Lower lobe of right lung (tissue), 2 donors: Measurements from ENCODE around the gene PI4KB. TPM values are rescaled to one million over a fixed set of nuclear protein-coding genes. Genes with fewer than 3 reads are reported as not detected.

Experiments used
- ATAC-seq, 2 donors: fragments of 200-7000 bp; cut with Tn5 transposase; one replicate each; pipeline ENCODE4 v1.9.1; 2020 to 2022; ENCODE audit warnings: mild to moderate bottlenecking in 2 of 2, moderate library complexity in 2 of 2
- DNase-seq: peaks from one replicate; pipeline ENCODE4 v3.0.0-alpha.2; 2020
- H3K27ac ChIP-seq: fragments of 200-600 bp; one replicate; pipeline ENCODE4 v1.8.0; 2022
- H3K27me3 ChIP-seq: fragments of 200-600 bp; one replicate; pipeline ENCODE4 v1.8.0; 2022; ENCODE audit warnings: low read depth
- H3K36me3 ChIP-seq: fragments of 200-600 bp; one replicate; pipeline ENCODE4 v1.8.0; 2022; ENCODE audit warnings: mild to moderate bottlenecking
- H3K4me1 ChIP-seq: fragments of 200-600 bp; one replicate; pipeline ENCODE4 v1.8.0; 2022
- H3K4me3 ChIP-seq: fragments of 200-600 bp; one replicate; pipeline ENCODE4 v1.8.0; 2022; ENCODE audit warnings: mild to moderate bottlenecking
- H3K9me3 ChIP-seq: fragments of 200-600 bp; one replicate; pipeline ENCODE4 v1.8.0; 2022
- intact Hi-C: fragments of 100-400 bp; cut with DNase I; formaldehyde crosslinking; loops from one replicate; pipeline ENCODE4 v1.11.0; 2022
- total RNA-seq: library from RNA; stranded (reverse); fragmentation: NEBNext Ultra II Directional; extraction: Animal tissue kit (Norgen Biotek cat#: 25700); gene quantifications from one replicate; pipeline ENCODE4 v1.2.1, GENCODE V29; 2021
- TF ChIP-seq, protein P1 (sequence below): fragments of 200-600 bp; IDR thresholded peaks from one replicate; pipeline ENCODE4 v1.8.0; 2022; ENCODE audit warnings: antibody characterized with exemption, mild to moderate bottlenecking
- donor health status: DM: no; HTN: yes; CAD: no; lungs with severe emphysema.

Gene PI4KB
- total RNA-seq, 1 donor from 2014 or later: 66.0 TPM

DNA sequence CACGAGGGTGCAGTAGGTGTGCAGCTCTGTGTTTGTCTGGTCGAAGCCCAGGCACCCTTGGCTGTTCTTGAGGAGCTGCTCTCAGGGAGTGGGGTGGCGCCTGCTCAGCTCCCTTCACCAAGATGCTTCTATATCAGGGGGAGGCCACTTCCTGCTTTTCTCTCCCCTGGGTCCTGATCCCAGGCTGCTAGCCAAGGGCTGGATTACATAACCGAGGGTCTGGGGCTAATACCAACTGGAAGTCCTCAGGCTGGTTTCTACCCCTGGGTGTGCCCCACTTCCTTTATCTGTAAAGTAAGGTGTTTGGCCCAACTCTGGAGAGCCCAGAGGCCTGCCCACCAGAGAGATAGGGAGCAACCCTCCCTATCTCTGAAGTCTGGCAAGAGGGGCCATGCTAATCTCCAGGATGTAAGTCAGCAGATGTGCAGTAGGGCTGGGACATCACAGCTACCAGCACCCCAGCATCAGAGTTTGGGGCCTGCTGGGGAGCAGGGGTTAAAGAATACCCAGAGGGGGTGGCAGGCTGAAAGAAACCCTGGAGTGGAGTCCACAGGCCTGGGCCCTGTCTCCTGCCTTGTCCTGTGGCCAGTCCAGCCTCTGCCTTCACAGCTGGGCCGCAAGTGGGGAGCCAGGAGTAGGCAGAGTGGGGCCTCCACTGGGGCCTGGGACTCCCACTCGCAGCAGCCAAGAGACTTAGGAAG, 43.1 kb upstream of the PI4KB start:
- Histone ChIP-seq H3K4me3 (peak overlapping the region; percentile 70), H3K9me3 (no peaks in the 10 kb centered on the region), H3K36me3 (peaks cover 42% of the 10 kb centered on the region), H3K4me1 (peaks cover 49% of the 10 kb centered on the region), H3K27ac (peak overlapping the region; percentile 76), H3K27me3 (no peaks in the 10 kb centered on the region)
- intact Hi-C loops: no loop called here
- ATAC-seq: peak; percentile 31 to 48
- DNase-seq: peak; percentile 69
- TF ChIP-seq, protein P1, sequence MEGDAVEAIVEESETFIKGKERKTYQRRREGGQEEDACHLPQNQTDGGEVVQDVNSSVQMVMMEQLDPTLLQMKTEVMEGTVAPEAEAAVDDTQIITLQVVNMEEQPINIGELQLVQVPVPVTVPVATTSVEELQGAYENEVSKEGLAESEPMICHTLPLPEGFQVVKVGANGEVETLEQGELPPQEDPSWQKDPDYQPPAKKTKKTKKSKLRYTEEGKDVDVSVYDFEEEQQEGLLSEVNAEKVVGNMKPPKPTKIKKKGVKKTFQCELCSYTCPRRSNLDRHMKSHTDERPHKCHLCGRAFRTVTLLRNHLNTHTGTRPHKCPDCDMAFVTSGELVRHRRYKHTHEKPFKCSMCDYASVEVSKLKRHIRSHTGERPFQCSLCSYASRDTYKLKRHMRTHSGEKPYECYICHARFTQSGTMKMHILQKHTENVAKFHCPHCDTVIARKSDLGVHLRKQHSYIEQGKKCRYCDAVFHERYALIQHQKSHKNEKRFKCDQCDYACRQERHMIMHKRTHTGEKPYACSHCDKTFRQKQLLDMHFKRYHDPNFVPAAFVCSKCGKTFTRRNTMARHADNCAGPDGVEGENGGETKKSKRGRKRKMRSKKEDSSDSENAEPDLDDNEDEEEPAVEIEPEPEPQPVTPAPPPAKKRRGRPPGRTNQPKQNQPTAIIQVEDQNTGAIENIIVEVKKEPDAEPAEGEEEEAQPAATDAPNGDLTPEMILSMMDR: no peak

DNA sequence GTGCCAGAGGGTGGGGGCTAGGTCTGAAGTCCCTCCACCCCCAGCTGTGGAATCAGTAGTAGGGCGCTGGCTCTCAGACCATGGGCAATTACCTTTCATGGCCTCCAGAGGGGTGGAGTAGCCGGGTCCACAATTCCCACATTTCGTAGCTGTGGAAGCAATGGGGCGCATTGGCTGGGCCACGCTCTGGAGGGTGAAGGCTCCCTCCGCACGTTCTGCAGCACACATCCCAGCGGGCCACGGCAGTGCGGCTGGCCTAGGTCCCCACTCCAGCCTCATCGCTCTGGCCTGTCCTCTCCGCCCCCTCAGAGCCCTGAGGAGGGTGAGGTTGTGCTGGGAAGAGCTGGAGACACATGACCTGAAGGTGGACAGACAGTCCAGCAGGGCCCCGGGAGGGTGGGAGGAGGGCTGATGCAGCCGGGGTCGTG, 42.4 kb upstream of the PI4KB start:
- peak overlapping the region; percentile 70 for H3K4me3 ChIP-seq
- ATAC-seq (no peak), DNase-seq (no peak)
- intact Hi-C loops: no loop called here
- TF ChIP-seq, protein P1: no peak
- no peaks in the 10 kb centered on the region for H3K9me3 ChIP-seq
- peaks cover 49% of the 10 kb centered on the region for H3K4me1 ChIP-seq
- no peaks in the 10 kb centered on the region for H3K27me3 ChIP-seq
- H3K36me3 ChIP-seq: peaks cover 49% of the 10 kb centered on the region
- peak overlapping the region; percentile 76 for H3K27ac ChIP-seq

DNA sequence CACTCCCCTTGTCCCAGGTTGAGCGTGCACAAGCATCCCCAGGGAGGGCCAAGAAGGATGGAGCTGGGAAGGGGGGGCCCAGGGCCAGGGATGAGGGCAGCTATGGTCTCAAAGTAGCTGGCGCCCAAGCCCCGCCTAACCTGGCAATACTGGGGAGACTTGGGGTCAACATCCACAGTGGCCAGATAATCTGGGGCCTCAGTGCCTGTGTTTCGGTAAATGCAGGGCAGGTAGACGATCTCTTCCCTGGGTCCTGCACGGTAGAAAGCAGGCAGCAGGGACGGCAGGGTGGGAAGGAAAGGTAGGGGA, 42.0 kb upstream of the PI4KB start:
- intact Hi-C loops: no loop called here
- DNase-seq (no peak), ATAC-seq (no peak)
- Histone ChIP-seq H3K4me3 (peak overlapping the region; percentile 70), H3K27me3 (no peaks in the 10 kb centered on the region), H3K36me3 (peaks cover 53% of the 10 kb centered on the region), H3K4me1 (peaks cover 49% of the 10 kb centered on the region), H3K27ac (peak overlapping the region; percentile 76), H3K9me3 (no peaks in the 10 kb centered on the region)
- TF ChIP-seq, protein P1: no peak

DNA sequence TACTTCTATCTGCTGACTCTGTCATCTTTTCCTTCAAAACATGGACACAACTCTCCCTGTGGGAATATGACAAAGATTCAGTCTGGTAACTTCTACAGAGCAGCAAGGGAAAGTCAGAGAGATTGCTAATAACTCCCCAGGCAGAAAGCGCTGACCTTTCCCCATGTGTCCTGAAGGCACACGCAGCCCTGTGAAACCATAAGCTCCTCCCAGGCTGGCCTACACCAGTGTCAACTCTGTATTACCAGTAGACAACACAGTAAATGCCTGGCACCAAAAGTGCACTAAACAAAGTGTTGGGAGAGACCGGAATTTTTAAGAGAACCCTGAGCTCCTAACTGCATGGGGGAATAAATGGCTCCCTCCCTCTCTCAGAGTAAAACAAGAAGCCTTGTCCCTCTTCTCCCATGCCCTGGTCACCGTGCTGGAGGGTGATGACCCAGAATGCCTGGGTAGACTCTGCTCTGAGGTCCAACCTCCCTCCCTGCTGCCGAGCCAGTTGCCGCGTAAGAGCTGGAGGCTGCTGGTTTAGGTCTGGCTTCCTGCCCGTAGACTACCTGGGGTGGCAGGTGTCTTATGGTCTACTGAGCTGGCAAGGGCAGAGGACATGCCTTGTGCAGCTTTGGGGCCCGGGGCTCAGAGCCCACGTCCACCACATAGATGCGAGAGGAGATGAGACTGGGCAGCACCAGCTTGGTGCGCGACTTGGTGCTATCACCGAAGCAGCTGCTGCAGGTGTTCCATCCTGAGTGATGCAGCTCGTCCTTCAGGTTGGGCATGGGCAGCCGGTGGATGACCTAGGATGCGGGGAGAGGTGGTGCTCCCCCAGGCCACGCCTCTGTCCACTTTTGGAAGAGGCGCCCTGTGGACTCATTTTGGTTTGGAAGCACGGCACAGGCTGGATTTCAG, 41.4 kb upstream of the PI4KB start:
- peak; percentile 32 for DNase-seq
- TF ChIP-seq, protein P1: no peak
- intact Hi-C loops: no loop called here
- no peaks in the 10 kb centered on the region for H3K9me3 ChIP-seq
- H3K4me3 ChIP-seq: no peak overlapping the region
- H3K27ac ChIP-seq: no peak overlapping the region
- H3K27me3 ChIP-seq: no peaks in the 10 kb centered on the region
- H3K4me1 ChIP-seq: peaks cover 49% of the 10 kb centered on the region
- H3K36me3 ChIP-seq: peaks cover 59% of the 10 kb centered on the region
- ATAC-seq: no peak

DNA sequence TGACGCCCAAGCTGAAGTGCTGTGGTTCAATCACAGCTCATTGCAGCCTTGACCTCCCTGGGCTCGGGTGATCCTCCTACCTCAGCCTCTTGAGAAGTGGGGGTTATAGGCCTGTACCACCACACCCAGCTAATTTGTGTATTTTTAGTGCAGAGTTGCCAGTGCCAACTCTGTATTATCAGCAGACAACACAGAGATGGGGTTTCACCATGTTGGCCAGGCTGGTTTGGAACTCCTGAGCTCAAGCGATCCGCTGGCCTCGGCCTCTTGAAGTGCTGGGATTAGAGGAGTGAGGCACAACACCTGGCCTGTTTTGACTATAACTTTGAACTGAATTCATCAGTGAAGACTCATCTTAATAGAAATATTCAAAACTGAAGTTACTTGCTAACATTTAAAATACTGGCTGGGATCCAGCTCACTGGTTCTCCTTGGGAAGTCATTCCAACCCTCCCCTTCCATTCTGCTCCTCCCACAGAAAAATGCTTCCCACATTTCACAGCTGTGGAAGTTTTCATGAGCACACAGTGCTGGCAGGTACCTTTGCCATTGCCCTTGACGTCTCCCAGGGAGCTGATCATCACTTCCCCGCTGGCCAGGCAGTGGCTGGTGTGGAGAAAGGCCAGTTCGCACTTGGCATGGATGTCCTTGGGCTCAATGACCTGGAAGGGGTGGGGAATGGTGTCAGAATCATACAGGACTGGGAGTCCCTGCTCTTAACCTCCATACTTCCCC, 40.6 kb upstream of the PI4KB start:
- H3K27ac ChIP-seq: no peak overlapping the region

More for the DNA sequence above, 40.6 kb upstream of the PI4KB start:
- Histone ChIP-seq H3K36me3 (peaks cover 67% of the 10 kb centered on the region), H3K4me1 (peaks cover 46% of the 10 kb centered on the region), H3K4me3 (no peak overlapping the region), H3K9me3 (peaks cover 1% of the 10 kb centered on the region), H3K27me3 (no peaks in the 10 kb centered on the region)
- intact Hi-C loops: no loop called here
- DNase-seq (peak; percentile 18), ATAC-seq (no peak)
- TF ChIP-seq, protein P1: no peak
